HepG2 (cell line): ENCODE data around the gene COL18A1. TPM values are rescaled to one million over a fixed set of nuclear protein-coding genes. Genes with fewer than 3 reads are reported as not detected.

Experiments
- ATAC-seq: fragments of 200-7000 bp; cut with Tn5 transposase; 3 replicates; pipeline ENCODE4 v1.9.1; 2020; ENCODE audit warnings: mild to moderate bottlenecking, moderate library complexity
- BruUV-seq: library from RNA; stranded (reverse); fragments of 400-500 nt; replicated peaks from 2 replicates; lab custom pipeline; 2021; lab: Mats Ljungman, UMichigan
- CTCF ChIA-PET: fragments of 300-600 bp; formaldehyde crosslinking; extraction: SDS; loops from one replicate; lab custom pipeline; 2021; ENCODE audit warnings: low total read pairs, inconsistent platforms, low intra/inter-chr PET ratio; lab: Yijun Ruan, JAX
- POLR2A ChIA-PET: fragments of 350-600 bp; sonication (Branson Sonifier 250); formaldehyde crosslinking; loops from one replicate; lab custom pipeline; 2020; ENCODE audit warnings: antibody characterized with exemption, inconsistent platforms; lab: Yijun Ruan, JAX
- DNase-seq: peaks from one replicate; pipeline ENCODE4 v3.0.0-alpha.2; 2015; ENCODE audit warnings: low spot score
- FAIRE-seq: peaks from 3 replicates; lab custom pipeline; 2011; peaks lifted over from hg19 to GRCh38; lab: Jason Lieb, UNC
- H2AFZ ChIP-seq: one replicate; pipeline ENCODE4 v1.6.1; 2011; ENCODE audit warnings: low read length, inconsistent platforms
- H3K27ac ChIP-seq: fragments of 300-600 bp; 3 replicates; pipeline ENCODE4 v1.8.0; 2011; ENCODE audit warnings: mixed run types, mild to moderate bottlenecking, mixed read lengths, low read length, inconsistent platforms; ENCODE audit not compliant: insufficient read depth; ENCODE audit errors: extremely low read length
- H3K27me3 ChIP-seq, 2 experiments: fragments of 200-600 bp in 1 of 2; 2 replicates in 1 of 2; 3 replicates in 1 of 2; pipeline versions ENCODE4 v1.6.0 to v1.8.0; 2011; ENCODE audit warnings: low read length in 2 of 2, mild to moderate bottlenecking in 2 of 2, moderate library complexity in 2 of 2, inconsistent platforms in 1 of 2; ENCODE audit not compliant: insufficient read depth in 2 of 2, control insufficient read depth in 1 of 2
- H3K36me3 ChIP-seq, 2 experiments: fragments of 200-600 bp in 1 of 2; replicated peaks in 1 of 2; 2 replicates in 1 of 2; 3 replicates in 1 of 2; pipeline versions ENCODE4 v1.5.1 to v1.8.0; 2011; ENCODE audit warnings: low read length in 2 of 2, inconsistent platforms in 1 of 2; ENCODE audit not compliant: insufficient read depth in 2 of 2, control insufficient read depth in 1 of 2
- H3K4me1 ChIP-seq: 2 replicates; pipeline ENCODE4 v1.5.1; 2012; ENCODE audit warnings: low read length, inconsistent platforms; ENCODE audit not compliant: insufficient read depth
- H3K4me2 ChIP-seq: 2 replicates; pipeline ENCODE4 v1.6.0; 2011; ENCODE audit warnings: low read depth, low read length, inconsistent platforms
- H3K4me3 ChIP-seq, 3 experiments: fragments of 200-600 bp in 1 of 3; sonication (generic), shearing (Covaris generic) in 1 of 3; replicated peaks in 1 of 3; 2 replicates each; pipeline ENCODE4 v1.5.1; 2011 to 2016; ENCODE audit warnings: low read length in 3 of 3, inconsistent platforms in 2 of 3, low read depth in 2 of 3, mild to moderate bottlenecking in 2 of 3, control low read depth in 1 of 3, mixed read lengths in 1 of 3; ENCODE audit not compliant: insufficient read depth in 1 of 3
- H3K79me2 ChIP-seq: one replicate; pipeline ENCODE4 v1.6.1; 2011; ENCODE audit warnings: low read length, inconsistent platforms; ENCODE audit not compliant: insufficient read depth
- H3K9ac ChIP-seq: 2 replicates; pipeline ENCODE4 v1.6.0; 2011; ENCODE audit warnings: mild to moderate bottlenecking, low read depth, low read length, inconsistent platforms; ENCODE audit not compliant: insufficient read depth
- H3K9me3 ChIP-seq: 2 replicates; pipeline ENCODE4 v1.5.1; 2012; ENCODE audit warnings: mild to moderate bottlenecking, low read length
- H4K20me1 ChIP-seq: 2 replicates; pipeline ENCODE4 v1.6.0; 2011; ENCODE audit warnings: inconsistent platforms, mild to moderate bottlenecking, low read length, moderate library complexity; ENCODE audit not compliant: insufficient read depth
- AHR ChIP-seq: IDR thresholded peaks from 2 replicates; pipeline ENCODE4 v1.6.1; 2018; ENCODE audit warnings: missing genetic modification reagents, missing compliant biosample characterization
- KLF12 ChIP-seq: sonication (generic); formaldehyde crosslinking; IDR thresholded peaks from 2 replicates; pipeline ENCODE4 v1.4.0; 2020; ENCODE audit warnings: missing genetic modification reagents, borderline replicate concordance
- MBNL3 ChIP-seq: fragments of 250-450 bp; sonication (Bioruptor Pico); conservative IDR thresholded peaks from 2 replicates; pipeline ENCODE4 v1.8.0; 2022; ENCODE audit warnings: mild to moderate bottlenecking, inconsistent platforms
- PAX8 ChIP-seq: sonication (generic); formaldehyde crosslinking; IDR thresholded peaks from 2 replicates; pipeline ENCODE4 v1.8.0; 2022; ENCODE audit warnings: mild to moderate bottlenecking, missing genetic modification reagents, borderline replicate concordance
- SP140L ChIP-seq: sonication (generic); formaldehyde crosslinking; IDR thresholded peaks from 2 replicates; pipeline ENCODE4 v1.4.0; 2020; ENCODE audit warnings: missing genetic modification reagents, borderline replicate concordance
- U2AF1 ChIP-seq: fragments of 200-400 bp; formaldehyde crosslinking; optimal IDR thresholded peaks from 2 replicates; pipeline ENCODE3; 2017; ENCODE audit warnings: mild to moderate bottlenecking, low read depth, low read length
- ZBTB38 ChIP-seq: sonication (generic); formaldehyde crosslinking; IDR thresholded peaks from 2 replicates; pipeline ENCODE4 v1.5.1; 2020; ENCODE audit warnings: mild to moderate bottlenecking, missing genetic modification reagents
- ZNF354B ChIP-seq: sonication (generic); formaldehyde crosslinking; IDR thresholded peaks from 2 replicates; pipeline ENCODE4 v1.8.0; 2022; ENCODE audit warnings: mild to moderate bottlenecking, missing genetic modification reagents
- ZNF629 ChIP-seq: sonication (generic); formaldehyde crosslinking; conservative IDR thresholded peaks from 2 replicates; pipeline ENCODE4 v1.5.0; 2020; ENCODE audit warnings: missing genetic modification reagents
- ZNF660 ChIP-seq: sonication (generic); formaldehyde crosslinking; IDR thresholded peaks from 2 replicates; pipeline ENCODE4 v1.5.1; 2020; ENCODE audit warnings: mild to moderate bottlenecking, low read depth, missing genetic modification reagents, borderline replicate concordance
- WGBS: methylation state at CpG from one replicate; pipeline ENCODE4 v1.1.6; 2017; ENCODE audit warnings: low lambda C conversion rate; 5-methylcytosine and 5-hydroxymethylcytosine counted together
- in situ Hi-C: cut with HindIII; loops from 2 replicates; pipeline ENCODE4 v1.10.0; 2017; ENCODE audit warnings: low pct_unique_long_range_greater_than_20kb; ENCODE audit not compliant: extremely low pct_ligation_motif_present
- intact Hi-C: fragments of 100-400 bp; cut with micrococcal nuclease; formaldehyde crosslinking; loops from one replicate; pipeline ENCODE4 v1.10.0; 2022; ENCODE audit not compliant: unreplicated experiment
- polyA plus RNA-seq, 8 experiments: library from polyadenylated mRNA; depleted of rRNA in 3 of 8; stranded (reverse) in 7 of 8; unstranded in 1 of 8; fragments of >200 nt; fragmentation: Illumina TruSeq in 4 of 8; extraction: Trizol in 4 of 8; gene quantifications; 2 replicates each; pipeline versions ENCODE4 v1.2.1 to v1.2.3, GENCODE V29; 2011 to 2016; ENCODE audit warnings: low read depth in 4 of 8, missing spikeins in 1 of 8, mixed read lengths in 1 of 8; ENCODE audit not compliant: insufficient read depth in 1 of 8
- total RNA-seq, 5 experiments: library from RNA; depleted of rRNA; stranded (reverse); fragments of >200 nt; fragmentation: Illumina TruSeq; extraction: Trizol; gene quantifications; 2 replicates each; pipeline ENCODE4 v1.2.3, GENCODE V29; 2016; ENCODE audit warnings: low read depth in 1 of 5
- TF ChIP-seq, protein P1 (sequence below): sonication (generic); formaldehyde crosslinking; IDR thresholded peaks from 2 replicates; pipeline ENCODE4 v1.5.1; 2020; ENCODE audit warnings: mild to moderate bottlenecking, moderate library complexity, missing genetic modification reagents

The COL18A1 gene
- total and polyA plus RNA-seq, 2 of the 13 experiments (the other 11 are each of a cell fraction or from before 2014, with no cell fraction given) = 79.0 to 102 TPM

DNA sequence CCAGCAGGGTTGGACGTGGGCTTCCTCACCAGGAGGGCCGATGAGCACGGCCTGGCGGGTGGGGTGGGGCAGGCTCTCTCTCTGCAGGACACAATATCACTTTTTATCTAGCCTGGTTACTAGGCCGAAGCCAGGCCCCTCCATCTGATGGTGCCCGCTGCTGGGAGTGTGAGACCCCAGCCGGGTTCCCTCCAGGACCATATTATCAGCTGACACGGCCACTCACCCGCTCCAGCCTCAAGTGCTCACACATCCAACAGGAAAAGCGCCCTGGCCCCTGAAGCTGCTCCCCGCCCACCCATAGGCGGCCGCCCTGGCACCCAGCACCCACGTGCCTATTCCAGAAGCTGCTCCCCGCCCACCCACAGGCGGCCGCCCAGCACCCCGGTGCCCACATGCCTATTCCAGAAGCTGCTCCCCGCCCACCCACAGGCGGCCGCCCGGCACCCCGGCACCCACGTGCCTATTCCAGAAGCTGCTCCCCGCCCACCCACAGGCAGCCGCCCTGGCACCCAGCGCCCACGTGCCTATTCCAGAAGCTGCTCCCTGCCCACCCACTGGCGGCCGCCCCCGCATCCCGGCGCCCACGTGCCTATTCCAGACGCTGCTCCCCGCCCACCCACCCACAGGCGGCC is 132.3 kb downstream of the COL18A1 start:
- no peak for FAIRE-seq
- no peak for ATAC-seq

More for the DNA sequence above, 132.3 kb downstream of the COL18A1 start:
- peaks cover 31% of the 10 kb centered on the region for H3K4me1 ChIP-seq
- H3K4me3 ChIP-seq = no peak overlapping the region
- H3K9ac ChIP-seq = no peak overlapping the region
- H3K79me2 ChIP-seq = peaks cover 39% of the 10 kb centered on the region
- 96% methylated on average over 37 of the region's 37 CpGs for WGBS
- H4K20me1 ChIP-seq = no peaks in the 10 kb centered on the region
- ChIA-PET POLR2A (interaction anchor here (0.6 to 1.0 kb wide), 2 partner anchors 19 to 80 kb away, joined by 3 read pairs; no protein-coding TSS in a partner anchor), CTCF (no interaction called here)
- no peak overlapping the region for H3K27ac ChIP-seq
- H3K27me3 ChIP-seq = no peaks in the 10 kb centered on the region; a peak in 1 of 5 replicates
- no peak for DNase-seq
- in situ Hi-C loops (no loop called here), intact Hi-C loops (no loop called here)
- H3K4me2 ChIP-seq = no peak overlapping the region
- no peaks in the 10 kb centered on the region for H3K9me3 ChIP-seq
- no peak overlapping the region for H2AFZ ChIP-seq
- peaks cover 5 to 28% of the 10 kb centered on the region in 2 experiments; a peak in 3 of 5 replicates for H3K36me3 ChIP-seq
- TF ChIP-seq KLF12 (CRISPR knock-in tag) (no peak), ZNF660 (CRISPR knock-in tag) (no peak), PAX8 (CRISPR knock-in tag) (no peak), ZNF354B (CRISPR knock-in tag) (no peak), SP140L (CRISPR knock-in tag) (no peak), AHR (CRISPR knock-in tag) (no peak), ZNF629 (CRISPR knock-in tag) (no peak), MBNL3 (no peak), ZBTB38 (CRISPR knock-in tag) (no peak), U2AF1 (no peak)
- TF ChIP-seq, protein P1, sequence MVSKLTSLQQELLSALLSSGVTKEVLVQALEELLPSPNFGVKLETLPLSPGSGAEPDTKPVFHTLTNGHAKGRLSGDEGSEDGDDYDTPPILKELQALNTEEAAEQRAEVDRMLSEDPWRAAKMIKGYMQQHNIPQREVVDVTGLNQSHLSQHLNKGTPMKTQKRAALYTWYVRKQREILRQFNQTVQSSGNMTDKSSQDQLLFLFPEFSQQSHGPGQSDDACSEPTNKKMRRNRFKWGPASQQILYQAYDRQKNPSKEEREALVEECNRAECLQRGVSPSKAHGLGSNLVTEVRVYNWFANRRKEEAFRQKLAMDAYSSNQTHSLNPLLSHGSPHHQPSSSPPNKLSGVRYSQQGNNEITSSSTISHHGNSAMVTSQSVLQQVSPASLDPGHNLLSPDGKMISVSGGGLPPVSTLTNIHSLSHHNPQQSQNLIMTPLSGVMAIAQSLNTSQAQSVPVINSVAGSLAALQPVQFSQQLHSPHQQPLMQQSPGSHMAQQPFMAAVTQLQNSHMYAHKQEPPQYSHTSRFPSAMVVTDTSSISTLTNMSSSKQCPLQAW (CRISPR knock-in tag) = no peak
- no TSS peak for BruUV-seq
